ENCODE measurements around the gene IRS1.

GRCh38 chr2:226733189-226733858 lies 66.3 kb downstream of the IRS1 start:
- TF ChIP-seq, protein P1, sequence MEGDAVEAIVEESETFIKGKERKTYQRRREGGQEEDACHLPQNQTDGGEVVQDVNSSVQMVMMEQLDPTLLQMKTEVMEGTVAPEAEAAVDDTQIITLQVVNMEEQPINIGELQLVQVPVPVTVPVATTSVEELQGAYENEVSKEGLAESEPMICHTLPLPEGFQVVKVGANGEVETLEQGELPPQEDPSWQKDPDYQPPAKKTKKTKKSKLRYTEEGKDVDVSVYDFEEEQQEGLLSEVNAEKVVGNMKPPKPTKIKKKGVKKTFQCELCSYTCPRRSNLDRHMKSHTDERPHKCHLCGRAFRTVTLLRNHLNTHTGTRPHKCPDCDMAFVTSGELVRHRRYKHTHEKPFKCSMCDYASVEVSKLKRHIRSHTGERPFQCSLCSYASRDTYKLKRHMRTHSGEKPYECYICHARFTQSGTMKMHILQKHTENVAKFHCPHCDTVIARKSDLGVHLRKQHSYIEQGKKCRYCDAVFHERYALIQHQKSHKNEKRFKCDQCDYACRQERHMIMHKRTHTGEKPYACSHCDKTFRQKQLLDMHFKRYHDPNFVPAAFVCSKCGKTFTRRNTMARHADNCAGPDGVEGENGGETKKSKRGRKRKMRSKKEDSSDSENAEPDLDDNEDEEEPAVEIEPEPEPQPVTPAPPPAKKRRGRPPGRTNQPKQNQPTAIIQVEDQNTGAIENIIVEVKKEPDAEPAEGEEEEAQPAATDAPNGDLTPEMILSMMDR (IDR thresholded peaks at IDR 0.05) = no peak
- TF ChIP-seq YY1 (IDR thresholded peaks at IDR 0.05; ENCODE audit: low read depth) (no peak), SMC3 (IDR thresholded peaks at IDR 0.05; ENCODE audit: low read depth, low read length) (no peak), TCF12 (IDR thresholded peaks at IDR 0.05) (no peak), NRF1 (IDR thresholded peaks at IDR 0.05; ENCODE audit: low read depth, low read length) (no peak), EP300 (IDR thresholded peaks at IDR 0.05; ENCODE audit: borderline replicate concordance in 1 of 2, low read depth in 1 of 2, low read length in 1 of 2) (no peak)
- TF ChIP-seq, protein P2, sequence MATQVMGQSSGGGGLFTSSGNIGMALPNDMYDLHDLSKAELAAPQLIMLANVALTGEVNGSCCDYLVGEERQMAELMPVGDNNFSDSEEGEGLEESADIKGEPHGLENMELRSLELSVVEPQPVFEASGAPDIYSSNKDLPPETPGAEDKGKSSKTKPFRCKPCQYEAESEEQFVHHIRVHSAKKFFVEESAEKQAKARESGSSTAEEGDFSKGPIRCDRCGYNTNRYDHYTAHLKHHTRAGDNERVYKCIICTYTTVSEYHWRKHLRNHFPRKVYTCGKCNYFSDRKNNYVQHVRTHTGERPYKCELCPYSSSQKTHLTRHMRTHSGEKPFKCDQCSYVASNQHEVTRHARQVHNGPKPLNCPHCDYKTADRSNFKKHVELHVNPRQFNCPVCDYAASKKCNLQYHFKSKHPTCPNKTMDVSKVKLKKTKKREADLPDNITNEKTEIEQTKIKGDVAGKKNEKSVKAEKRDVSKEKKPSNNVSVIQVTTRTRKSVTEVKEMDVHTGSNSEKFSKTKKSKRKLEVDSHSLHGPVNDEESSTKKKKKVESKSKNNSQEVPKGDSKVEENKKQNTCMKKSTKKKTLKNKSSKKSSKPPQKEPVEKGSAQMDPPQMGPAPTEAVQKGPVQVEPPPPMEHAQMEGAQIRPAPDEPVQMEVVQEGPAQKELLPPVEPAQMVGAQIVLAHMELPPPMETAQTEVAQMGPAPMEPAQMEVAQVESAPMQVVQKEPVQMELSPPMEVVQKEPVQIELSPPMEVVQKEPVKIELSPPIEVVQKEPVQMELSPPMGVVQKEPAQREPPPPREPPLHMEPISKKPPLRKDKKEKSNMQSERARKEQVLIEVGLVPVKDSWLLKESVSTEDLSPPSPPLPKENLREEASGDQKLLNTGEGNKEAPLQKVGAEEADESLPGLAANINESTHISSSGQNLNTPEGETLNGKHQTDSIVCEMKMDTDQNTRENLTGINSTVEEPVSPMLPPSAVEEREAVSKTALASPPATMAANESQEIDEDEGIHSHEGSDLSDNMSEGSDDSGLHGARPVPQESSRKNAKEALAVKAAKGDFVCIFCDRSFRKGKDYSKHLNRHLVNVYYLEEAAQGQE (IDR thresholded peaks at IDR 0.05; ENCODE audit: low read depth, low read length) = no peak
